HG03442 (cell line): ENCODE results near the gene ZC3HAV1.
"Not testable (repeated sequence)": the region's sequence is repeated elsewhere in the genome, so short reads cannot be mapped to it uniquely, and the experiment has no call there.

ENCODE experiments used
- ATAC-seq: cut with Tn5 transposase; IDR thresholded peaks from one replicate; pipeline ENCODE4 v1.9.1; 2021; ENCODE audit warnings: mild to moderate bottlenecking, moderate library complexity; ENCODE audit not compliant: unreplicated experiment

Gene ZC3HAV1

DNA sequence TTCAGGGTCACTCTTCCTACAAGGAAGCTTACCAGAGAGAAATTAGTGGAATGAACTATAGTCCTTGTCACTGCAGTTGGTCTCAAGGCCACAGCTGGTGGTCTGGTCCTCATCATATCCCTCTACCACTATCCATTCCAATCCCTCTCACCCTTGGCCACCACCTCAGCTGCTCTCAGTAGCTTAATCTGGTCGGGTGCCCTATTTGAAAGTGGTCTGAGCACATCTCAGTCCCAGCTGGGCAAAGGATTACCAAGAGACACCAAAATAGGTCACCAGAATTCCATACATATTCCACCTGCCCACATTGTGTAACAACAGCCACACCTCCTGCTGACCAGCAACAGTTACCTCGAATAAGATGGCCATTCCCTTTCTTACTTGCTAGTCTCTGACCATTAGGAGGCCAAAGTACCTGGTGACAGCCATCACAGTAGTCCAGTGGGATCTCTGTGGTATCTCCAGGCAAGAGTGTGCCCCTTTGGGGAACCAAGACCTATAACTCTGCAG is 3.3 kb upstream of the ZC3HAV1 start:
- no peak for ATAC-seq

- ATAC-seq = no peak
Measured at GRCh38 chr7:139112316-139112715, 2.8 kb upstream of the ZC3HAV1 start.

GRCh38 chr7:139111811-139112301 is 2.3 kb upstream of the ZC3HAV1 start:
- ATAC-seq = no peak

GRCh38 chr7:139111147-139111546 is 1.6 kb upstream of the ZC3HAV1 start:
- ATAC-seq = no peak

DNA sequence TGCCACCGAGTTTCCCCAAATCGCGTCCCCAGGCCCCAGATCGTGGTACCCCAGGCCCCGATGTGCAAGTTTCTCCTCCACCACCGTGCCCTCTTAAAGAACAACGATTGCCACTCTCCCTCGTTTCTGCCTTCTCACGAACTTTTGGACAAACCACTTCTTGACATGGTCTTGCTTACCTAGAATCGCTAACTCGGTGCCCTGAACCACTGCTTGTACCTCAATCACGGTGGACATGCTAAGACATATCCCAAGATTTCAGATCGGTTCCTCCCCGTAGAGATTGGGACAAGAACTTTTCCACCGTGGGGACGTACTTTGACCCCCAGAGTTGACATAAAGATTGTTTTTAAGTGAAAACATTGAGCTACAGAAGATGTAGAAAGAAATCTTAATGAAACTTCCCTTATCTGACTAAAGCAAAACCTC is 477 bp upstream of the ZC3HAV1 start:
- no peak for ATAC-seq

- ATAC-seq = peak; percentile 11
Measured at GRCh38 chr7:139108266-139109187, 993 bp downstream of the ZC3HAV1 start.

GRCh38 chr7:139106959-139107358 is 2.6 kb downstream of the ZC3HAV1 start:
- ATAC-seq = no peak

- not testable (repeated sequence) for ATAC-seq
Measured at GRCh38 chr7:139106227-139106626, 3.3 kb downstream of the ZC3HAV1 start.

DNA sequence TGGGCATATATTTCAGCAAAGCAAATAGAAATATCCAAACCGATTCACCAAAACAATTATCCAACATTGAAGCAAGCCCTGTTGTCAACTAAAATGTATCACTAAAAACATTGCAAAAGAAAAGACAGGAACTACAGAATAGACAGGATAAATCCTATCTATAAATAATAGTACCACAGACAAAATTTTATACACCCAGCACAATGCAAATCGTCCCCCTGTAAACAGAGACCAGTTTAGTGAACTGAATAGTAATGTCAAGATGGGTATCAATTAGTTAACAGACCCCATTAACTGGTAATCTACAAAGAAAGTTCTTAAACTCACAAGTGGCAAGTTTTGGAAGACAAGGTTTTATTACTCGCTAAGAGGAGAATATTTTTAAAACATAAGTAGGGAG is 4.0 kb downstream of the ZC3HAV1 start:
- ATAC-seq = no peak

DNA sequence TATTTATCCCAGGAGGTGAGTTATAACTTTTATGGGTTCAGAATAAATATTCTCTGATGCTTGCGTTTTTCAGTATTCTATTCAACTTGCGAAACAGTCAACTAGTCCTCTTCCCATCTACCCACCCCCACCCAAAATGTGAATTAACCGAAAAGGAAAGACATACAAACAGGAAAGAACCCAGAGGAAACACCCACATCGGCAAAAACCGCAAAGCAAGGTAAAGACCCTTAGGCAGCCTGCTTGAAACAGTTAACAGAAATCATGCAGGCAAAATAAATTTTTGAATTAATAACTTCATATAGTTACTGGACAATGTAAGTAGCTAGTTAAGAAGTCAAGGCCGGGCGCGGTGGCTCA is 5.4 kb downstream of the ZC3HAV1 start:
- ATAC-seq = no peak

GRCh38 chr7:139103057-139103815 is 6.3 kb downstream of the ZC3HAV1 start:
- no peak for ATAC-seq

DNA sequence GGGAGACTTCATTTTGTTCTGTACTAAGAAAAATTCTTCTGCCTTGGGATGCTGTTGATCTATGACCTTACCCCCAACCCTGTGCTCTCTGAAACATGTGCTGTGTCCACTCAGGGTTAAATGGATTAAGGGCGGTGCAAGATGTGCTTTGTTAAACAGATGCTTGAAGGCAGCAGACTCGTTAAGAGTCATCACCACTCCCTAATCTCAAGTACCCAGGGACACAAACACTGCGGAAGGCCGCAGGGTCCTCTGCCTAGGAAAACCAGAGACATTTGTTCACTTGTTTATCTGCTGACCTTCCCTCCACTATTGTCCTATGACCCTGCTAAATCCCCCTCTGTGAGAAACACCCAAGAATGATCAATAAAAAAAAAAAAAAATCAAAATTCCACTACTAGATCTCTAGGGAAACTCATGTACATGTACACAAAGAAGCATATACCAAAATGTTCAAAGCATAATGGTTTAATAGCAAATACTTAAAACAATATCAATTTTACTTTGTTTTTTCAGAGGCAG is 7.8 kb downstream of the ZC3HAV1 start:
- ATAC-seq = not testable (repeated sequence)

- no peak for ATAC-seq
Measured at GRCh38 chr7:139099172-139099947, 10.2 kb downstream of the ZC3HAV1 start.

GRCh38 chr7:139095194-139095659 is 14.3 kb downstream of the ZC3HAV1 start:
- ATAC-seq = peak; percentile 99

DNA sequence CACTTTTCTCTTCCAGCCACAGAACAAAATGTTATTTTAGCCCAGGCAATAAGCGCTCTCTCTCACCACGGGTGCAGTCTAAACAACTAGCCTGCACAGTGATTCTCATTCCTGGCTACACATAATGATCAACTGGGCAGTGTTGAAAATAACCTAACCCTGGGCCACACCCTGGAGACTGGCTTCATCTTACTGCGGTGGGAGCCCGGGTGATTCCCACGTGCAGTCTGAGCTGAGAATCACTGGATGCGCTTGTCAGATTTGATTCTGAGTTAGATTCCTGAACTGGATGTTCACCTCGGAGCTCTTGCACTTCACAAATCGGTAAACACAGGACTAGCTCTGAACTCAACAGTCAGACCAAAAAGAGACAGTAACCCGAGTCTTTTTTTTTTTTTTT is 14.9 kb downstream of the ZC3HAV1 start:
- ATAC-seq = no peak

DNA sequence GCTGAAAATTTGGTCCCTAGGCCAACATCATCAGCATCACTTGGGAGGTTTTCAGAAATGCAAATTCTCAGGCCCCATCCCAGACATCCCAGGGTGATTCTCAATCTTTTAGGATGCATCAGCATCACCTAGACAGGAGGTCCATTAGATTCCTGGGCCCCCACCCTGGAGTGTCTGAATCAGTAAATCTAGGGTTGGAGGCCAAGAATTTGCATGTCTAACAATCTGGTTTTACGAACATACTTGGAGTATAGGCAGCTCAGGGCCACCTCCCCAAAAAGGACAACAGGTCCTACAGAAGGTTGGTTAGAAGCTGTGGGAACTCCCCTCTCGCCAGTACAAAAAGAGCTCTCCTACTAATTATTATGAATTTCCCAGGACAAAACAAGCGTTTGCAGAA is 15.5 kb downstream of the ZC3HAV1 start:
- ATAC-seq = no peak

GRCh38 chr7:139093512-139093911 is 16.0 kb downstream of the ZC3HAV1 start:
- ATAC-seq = not testable (repeated sequence)

- ATAC-seq = no peak
Measured at GRCh38 chr7:139092090-139092796, 17.3 kb downstream of the ZC3HAV1 start.

GRCh38 chr7:139091677-139091996 is 17.9 kb downstream of the ZC3HAV1 start:
- no peak for ATAC-seq

DNA sequence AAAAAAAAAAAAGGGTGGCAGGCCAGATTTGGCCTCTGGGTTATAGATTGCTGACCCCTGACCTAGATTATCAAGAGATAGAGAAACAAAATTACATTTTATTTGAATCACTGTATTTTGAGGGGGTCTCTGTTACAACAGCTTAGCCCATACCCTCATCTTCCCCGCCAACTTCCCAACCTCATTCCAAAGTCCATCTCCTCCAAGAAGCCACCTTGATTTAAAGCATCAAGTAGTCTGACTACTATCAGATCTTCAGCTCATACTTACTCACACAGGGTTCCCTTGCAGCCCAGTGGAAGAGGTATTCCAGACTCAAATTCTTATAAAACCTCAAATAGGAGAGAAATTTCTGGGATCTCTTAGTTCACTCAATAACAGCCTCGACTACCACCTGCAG is 20.4 kb downstream of the ZC3HAV1 start:
- no peak for ATAC-seq
